GM18873 (cell line): ENCODE results near the gene TMEM245.
A peak's percentile ranks its signal among the peaks of the same experiment; 100 is the strongest.

Source experiments
- ATAC-seq: cut with Tn5 transposase; IDR thresholded peaks from one replicate; pipeline ENCODE4 v1.9.1; 2021; ENCODE audit warnings: mild to moderate bottlenecking, moderate library complexity, moderate number of reproducible peaks; ENCODE audit not compliant: unreplicated experiment, low FRiP score

Gene TMEM245

GRCh38 chr9:109119439-109120203 lies at the start of gene TMEM245:
TMEM245 (minus strand) TSS chr9:109119947; CDS start chr9:109119913, 34 bp downstream.
- peak; percentile 91 for ATAC-seq

- no peak for ATAC-seq
Measured at GRCh38 chr9:109168170-109168569, 48.4 kb upstream of the TMEM245 start.

- no peak for ATAC-seq
Measured at GRCh38 chr9:109167716-109168115, 48.0 kb upstream of the TMEM245 start.

- no peak for ATAC-seq
Measured at GRCh38 chr9:109166771-109167601, 47.2 kb upstream of the TMEM245 start, which contains the start of gene FRRS1L. FRRS1L (minus strand) TSS chr9:109167249; CDS start chr9:109167138, 111 bp downstream.

GRCh38 chr9:109166171-109166770 lies 46.5 kb upstream of the TMEM245 start:
- no peak for ATAC-seq

GRCh38 chr9:109164042-109164441 lies 44.3 kb upstream of the TMEM245 start:
- no peak for ATAC-seq

- no peak for ATAC-seq
Measured at GRCh38 chr9:109163194-109163593, 43.4 kb upstream of the TMEM245 start.

GRCh38 chr9:109162677-109163076 lies 42.9 kb upstream of the TMEM245 start:
- ATAC-seq, result no peak

GRCh38 chr9:109161471-109161870 lies 41.7 kb upstream of the TMEM245 start:
- no peak for ATAC-seq

- ATAC-seq, result no peak
Measured at GRCh38 chr9:109159583-109159982, 39.8 kb upstream of the TMEM245 start.

- ATAC-seq, result no peak
Measured at GRCh38 chr9:109158651-109159050, 38.9 kb upstream of the TMEM245 start.

GRCh38 chr9:109156708-109157107 lies 37.0 kb upstream of the TMEM245 start:
- ATAC-seq, result no peak

- ATAC-seq, result no peak
Measured at GRCh38 chr9:109150925-109151545, 31.3 kb upstream of the TMEM245 start.

GRCh38 chr9:109149722-109150121 lies 30.0 kb upstream of the TMEM245 start:
- ATAC-seq, result no peak

GRCh38 chr9:109149089-109149488 lies 29.3 kb upstream of the TMEM245 start:
- ATAC-seq, result no peak

GRCh38 chr9:109145051-109145450 lies 25.3 kb upstream of the TMEM245 start:
- no peak for ATAC-seq

GRCh38 chr9:109143881-109144562 lies 24.3 kb upstream of the TMEM245 start:
- ATAC-seq, result peak; percentile 98

GRCh38 chr9:109141375-109141774 lies 21.6 kb upstream of the TMEM245 start:
- no peak for ATAC-seq

GRCh38 chr9:109139851-109140250 lies 20.1 kb upstream of the TMEM245 start:
- ATAC-seq, result no peak

GRCh38 chr9:109138421-109138820 lies 18.7 kb upstream of the TMEM245 start:
- ATAC-seq, result no peak
